22Rv1 (cell line): ENCODE data around the gene NECTIN2.
"Not testable (repeated sequence)": the region's sequence is repeated elsewhere in the genome, so short reads cannot be mapped to it uniquely, and the experiment has no call there.

Experiments used
- H3K27ac ChIP-seq: fragments of 450-650 bp; 2 replicates; pipeline ENCODE4 v1.5.1; 2017
- ZFX ChIP-seq: fragments of 450-650 bp; IDR thresholded peaks from 2 replicates; pipeline ENCODE4 v1.6.1; 2017; ENCODE audit warnings: antibody characterized with exemption, borderline replicate concordance
- TF ChIP-seq, protein P1 (sequence below): fragments of 450-650 bp; IDR thresholded peaks from 2 replicates; pipeline ENCODE4 v1.5.1; 2017; ENCODE audit warnings: mild to moderate bottlenecking

NECTIN2 gene

DNA sequence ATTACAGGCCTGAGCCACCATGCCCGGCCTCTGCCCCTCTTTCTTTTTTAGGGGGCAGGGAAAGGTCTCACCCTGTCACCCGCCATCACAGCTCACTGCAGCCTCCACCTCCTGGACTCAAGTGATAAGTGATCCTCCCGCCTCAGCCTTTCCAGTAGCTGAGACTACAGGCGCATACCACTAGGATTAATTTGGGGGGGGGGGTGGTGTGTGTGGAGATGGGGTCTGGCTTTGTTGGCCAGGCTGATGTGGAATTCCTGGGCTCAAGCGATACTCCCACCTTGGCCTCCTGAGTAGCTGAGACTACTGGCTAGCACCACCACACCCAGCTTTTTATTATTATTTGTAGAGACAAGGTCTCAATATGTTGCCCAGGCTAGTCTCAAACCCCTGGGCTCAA is 63.7 kb downstream of the NECTIN2 start:
- TF ChIP-seq, protein P1, sequence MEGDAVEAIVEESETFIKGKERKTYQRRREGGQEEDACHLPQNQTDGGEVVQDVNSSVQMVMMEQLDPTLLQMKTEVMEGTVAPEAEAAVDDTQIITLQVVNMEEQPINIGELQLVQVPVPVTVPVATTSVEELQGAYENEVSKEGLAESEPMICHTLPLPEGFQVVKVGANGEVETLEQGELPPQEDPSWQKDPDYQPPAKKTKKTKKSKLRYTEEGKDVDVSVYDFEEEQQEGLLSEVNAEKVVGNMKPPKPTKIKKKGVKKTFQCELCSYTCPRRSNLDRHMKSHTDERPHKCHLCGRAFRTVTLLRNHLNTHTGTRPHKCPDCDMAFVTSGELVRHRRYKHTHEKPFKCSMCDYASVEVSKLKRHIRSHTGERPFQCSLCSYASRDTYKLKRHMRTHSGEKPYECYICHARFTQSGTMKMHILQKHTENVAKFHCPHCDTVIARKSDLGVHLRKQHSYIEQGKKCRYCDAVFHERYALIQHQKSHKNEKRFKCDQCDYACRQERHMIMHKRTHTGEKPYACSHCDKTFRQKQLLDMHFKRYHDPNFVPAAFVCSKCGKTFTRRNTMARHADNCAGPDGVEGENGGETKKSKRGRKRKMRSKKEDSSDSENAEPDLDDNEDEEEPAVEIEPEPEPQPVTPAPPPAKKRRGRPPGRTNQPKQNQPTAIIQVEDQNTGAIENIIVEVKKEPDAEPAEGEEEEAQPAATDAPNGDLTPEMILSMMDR: no peak
- no peak for TF ChIP-seq ZFX
- no peak overlapping the region for H3K27ac ChIP-seq

DNA sequence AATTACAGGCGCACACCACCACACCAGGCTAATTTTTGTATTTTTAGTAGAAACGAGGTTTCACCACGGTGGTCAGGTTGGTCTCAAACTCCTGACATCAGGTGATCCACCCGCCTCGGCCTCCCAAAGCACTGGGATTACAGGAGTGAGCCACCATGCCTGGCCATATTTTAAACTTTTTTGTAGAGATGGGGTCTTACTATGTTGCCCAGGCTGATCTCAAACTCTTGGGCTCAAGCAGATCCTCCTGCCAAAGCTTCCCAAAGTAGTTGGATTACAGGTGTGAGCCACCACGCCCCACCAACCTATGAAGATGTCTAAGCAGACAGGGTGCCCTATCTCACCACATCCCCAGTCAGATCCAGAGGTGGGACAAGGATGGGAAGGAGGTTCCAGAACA is 65.8 kb downstream of the NECTIN2 start:
- H3K27ac ChIP-seq: not testable (repeated sequence)

DNA sequence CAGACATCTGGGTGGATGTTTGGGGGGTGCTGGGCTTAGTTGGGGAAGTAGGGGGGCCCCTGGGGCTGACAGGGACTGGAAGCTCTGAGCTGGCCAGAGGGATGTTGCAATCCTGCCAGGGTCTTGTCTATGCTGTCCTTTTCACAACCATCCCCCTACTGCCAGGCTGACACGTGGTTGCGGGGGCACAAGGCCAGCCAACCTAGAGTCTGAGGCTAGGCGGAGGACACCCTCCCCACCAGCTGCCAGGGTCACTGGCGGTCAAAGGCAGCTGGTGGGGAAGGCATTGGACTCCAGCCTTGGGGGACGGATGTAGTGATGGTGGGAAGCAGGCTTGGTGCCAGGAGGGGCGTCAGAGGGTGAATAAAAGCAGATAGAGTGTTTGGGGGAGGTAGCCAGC is 66.8 kb downstream of the NECTIN2 start:
- TF ChIP-seq, protein P1: no peak
- TF ChIP-seq ZFX: no peak
- no peak overlapping the region for H3K27ac ChIP-seq

DNA sequence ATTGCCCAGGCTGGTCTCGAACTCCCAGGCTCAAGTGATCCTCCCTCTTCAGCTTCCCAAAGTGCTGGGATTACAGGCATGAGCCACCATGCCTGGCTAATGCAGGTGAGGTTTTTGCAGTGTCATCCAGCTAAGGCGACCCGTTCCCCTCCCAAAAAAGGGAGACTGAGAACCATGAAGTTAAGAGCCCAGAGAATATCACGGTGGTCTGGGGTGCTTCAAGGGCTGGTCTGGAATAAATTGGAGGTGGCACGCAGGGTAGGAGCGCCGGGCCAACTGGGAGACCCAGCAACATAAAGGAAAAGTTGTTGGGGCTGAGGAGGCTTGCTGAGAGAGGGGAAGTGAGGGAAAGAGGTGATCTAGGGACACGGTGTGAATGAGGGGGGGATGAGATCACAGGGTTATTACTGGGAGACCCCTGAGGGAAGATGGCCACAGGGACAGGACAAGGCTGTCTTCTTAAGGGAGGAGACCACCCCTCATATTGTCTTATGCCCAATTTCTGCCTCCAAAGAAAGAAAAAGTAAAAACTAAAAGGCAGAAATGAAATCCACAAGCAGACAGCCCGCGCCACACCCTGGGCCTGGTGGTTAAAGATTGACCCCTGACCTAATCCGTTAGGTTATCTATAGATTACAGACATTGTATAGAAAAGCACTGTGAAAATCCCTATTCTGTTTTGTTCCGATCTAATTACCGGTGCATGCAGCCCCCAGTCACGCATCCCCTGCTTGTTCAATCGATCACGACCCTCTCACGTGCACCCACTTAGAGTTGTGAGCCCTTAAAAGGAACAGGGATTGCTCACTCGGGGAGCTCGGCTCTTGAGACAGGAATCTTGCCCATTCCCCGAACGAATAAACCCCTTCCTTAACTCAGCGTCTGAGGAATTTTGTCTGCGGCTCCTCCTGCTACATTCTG is 67.7 kb downstream of the NECTIN2 start:
- peak overlapping the region; percentile 67; the same call in 1 of the 2 replicates for H3K27ac ChIP-seq

DNA sequence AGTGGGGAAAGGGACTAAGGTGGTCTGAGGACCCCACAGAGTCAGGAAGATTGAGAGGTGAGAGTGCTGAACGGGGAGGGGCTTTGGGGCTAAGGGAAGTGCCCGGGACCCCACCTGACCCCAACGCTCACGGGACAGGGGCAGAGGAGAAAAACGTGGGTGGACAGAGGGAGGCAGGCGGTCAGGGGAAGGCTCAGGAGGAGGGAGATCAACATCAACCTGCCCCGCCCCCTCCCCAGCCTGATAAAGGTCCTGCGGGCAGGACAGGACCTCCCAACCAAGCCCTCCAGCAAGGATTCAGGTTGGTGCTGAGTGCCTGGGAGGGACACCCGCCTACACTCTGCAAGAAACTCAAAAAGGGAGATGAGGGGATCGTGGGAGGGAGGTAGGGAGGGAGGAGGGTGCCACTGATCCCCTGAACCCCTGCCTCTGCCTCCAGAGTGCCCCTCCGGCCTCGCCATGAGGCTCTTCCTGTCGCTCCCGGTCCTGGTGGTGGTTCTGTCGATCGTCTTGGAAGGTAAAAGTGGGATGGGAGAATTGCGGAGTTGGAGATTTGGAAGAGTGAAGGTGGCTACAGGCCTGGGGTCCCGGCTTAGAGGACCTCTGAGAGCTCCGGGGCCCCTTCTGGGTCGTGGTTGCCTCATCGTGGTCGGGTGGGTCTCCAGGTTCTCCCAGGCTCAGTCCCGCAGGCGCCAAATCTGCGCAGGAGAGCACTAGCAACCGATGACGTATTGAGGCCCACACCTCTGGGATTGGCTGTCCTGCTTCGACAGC is 68.5 kb downstream of the NECTIN2 start, which contains the start of gene APOC1:
TSS of gene APOC1 (plus strand) at position 176 of the 774 bp plus-strand sequence. CDS start at position 460, 284 bp downstream.
- H3K27ac ChIP-seq: peak within 1 kb of the TSS; percentile 67

DNA sequence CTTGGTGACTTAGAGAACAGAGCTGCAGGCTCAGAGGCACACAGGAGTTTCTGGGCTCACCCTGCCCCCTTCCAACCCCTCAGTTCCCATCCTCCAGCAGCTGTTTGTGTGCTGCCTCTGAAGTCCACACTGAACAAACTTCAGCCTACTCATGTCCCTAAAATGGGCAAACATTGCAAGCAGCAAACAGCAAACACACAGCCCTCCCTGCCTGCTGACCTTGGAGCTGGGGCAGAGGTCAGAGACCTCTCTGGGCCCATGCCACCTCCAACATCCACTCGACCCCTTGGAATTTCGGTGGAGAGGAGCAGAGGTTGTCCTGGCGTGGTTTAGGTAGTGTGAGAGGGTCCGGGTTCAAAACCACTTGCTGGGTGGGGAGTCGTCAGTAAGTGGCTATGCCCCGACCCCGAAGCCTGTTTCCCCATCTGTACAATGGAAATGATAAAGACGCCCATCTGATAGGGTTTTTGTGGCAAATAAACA is 78.2 kb downstream of the NECTIN2 start:
- no peak overlapping the region for H3K27ac ChIP-seq
- TF ChIP-seq, protein P1: no peak
- TF ChIP-seq ZFX: no peak

DNA sequence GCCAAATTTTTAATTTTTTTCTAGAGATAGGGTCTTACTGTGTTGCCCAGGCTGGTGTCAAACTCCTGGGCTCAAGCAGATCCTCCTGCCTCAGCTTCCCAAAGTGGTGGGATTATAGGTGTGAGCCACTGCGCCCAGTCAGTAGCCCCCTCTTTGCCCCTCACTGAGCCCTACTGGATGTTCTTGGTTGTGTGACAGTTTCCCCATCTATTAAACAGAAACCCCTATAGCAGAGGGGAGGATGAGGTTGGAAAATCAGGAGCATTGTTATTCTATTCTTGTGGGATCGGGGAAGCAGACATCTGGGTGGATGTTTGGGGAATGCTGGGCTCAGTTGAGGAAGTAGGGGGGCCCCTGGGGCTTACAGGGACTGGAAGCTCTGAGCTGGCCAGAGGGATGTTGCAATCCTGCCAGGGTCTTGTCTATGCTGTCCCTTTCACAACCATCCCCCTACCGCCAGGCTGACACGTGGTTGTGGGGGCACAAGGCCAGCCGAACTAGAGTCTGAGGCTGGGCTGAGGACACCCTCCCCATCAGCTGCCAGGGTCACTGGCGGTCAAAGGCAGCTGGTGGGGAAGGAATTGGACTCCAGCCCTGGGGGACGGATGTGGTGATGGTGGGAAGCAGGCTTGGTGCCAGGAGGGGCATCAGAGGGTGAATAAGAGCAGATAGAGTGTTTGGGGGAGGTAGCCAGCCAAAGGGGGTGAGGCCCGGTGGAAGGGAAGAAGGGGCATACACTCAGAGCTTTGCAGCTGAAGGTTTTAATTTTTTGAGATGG is 79.2 kb downstream of the NECTIN2 start:
- no peak overlapping the region for H3K27ac ChIP-seq
- no peak for TF ChIP-seq ZFX
- TF ChIP-seq, protein P1: no peak

DNA sequence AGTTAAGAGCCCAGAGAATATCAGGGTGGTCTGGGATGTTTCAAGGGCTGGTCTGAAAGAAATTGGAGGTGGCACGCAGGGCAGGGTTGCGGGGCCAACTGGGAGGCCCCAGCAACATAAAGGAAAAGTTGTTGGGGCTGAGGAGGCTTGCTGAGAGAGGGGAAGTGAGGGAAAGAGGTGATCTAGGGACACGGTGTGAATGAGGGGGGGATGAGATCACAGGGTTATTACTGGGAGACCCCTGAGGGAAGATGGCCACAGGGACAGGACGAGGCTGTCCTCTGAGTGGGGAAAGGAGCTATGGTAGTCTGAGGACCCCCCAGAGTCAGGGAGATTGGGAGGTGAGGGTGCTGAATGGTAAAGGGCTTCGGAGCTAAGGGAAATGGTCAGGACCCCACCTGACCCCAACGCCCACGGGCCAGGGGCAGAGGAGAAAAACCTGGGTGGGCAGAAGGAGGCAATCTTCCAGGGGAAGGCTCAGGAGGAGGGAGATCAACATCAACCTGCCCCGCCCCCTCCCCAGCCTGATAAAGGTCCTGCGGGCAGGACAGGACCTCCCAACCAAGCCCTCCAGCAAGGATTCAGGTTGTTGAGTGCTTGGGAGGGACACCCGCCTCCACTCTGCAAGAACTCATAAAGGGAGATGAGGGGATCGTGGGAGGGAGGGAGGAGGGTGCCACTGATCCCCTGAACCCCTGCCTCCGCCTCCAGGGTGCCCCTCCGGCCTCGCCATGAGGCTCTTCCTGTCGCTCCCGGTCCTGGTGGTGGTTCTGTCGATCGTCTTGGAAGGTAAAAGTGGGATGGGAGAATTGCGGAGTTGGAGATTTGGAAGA is 80.4 kb downstream of the NECTIN2 start:
- H3K27ac ChIP-seq: not testable (repeated sequence)
